Measurements from ENCODE around the gene URB2.

The URB2 gene

DNA sequence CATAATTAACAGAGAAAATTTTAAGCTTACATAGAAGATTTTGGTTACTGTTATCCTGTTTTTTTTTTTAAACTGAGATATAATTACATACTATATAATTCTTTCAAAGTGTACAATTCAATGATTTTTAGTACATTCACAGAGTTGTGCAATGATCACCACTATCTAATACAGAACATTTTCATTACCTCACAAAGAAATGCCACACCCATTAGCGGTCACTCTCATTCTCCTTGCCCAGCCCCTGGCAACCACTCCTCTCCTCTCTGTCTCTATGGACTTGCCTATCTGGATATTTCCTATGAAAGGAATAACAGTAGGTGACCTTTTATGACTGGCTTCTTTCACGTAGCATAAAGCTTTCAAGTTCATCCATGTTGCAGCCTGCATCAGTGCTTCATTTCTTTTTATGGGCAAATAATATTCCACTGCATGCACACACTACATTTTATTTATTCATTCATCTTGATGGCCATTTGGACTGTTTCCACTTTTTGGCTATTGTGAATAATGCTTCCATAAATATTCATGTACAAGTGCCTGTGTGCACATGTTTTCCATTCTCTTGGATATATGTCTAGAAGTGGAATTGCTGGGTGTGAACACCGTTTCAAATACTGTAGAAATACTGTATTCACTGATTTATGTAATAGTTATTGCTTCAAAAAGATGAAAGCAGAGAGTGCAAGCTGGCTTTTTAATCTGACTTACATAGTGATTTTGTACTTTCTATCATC lies 26.7 kb upstream of the URB2 start:
- TF ChIP-seq, protein P1, sequence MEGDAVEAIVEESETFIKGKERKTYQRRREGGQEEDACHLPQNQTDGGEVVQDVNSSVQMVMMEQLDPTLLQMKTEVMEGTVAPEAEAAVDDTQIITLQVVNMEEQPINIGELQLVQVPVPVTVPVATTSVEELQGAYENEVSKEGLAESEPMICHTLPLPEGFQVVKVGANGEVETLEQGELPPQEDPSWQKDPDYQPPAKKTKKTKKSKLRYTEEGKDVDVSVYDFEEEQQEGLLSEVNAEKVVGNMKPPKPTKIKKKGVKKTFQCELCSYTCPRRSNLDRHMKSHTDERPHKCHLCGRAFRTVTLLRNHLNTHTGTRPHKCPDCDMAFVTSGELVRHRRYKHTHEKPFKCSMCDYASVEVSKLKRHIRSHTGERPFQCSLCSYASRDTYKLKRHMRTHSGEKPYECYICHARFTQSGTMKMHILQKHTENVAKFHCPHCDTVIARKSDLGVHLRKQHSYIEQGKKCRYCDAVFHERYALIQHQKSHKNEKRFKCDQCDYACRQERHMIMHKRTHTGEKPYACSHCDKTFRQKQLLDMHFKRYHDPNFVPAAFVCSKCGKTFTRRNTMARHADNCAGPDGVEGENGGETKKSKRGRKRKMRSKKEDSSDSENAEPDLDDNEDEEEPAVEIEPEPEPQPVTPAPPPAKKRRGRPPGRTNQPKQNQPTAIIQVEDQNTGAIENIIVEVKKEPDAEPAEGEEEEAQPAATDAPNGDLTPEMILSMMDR (IDR thresholded peaks at IDR 0.05; ENCODE audit: control insufficient read depth, extremely low read depth, insufficient read depth) = no peak
- H3K4me3 ChIP-seq (ENCODE audit: low read depth, low read length) = no peak overlapping the region
- DNase-seq (ENCODE audit: low read depth) = no peak

DNA sequence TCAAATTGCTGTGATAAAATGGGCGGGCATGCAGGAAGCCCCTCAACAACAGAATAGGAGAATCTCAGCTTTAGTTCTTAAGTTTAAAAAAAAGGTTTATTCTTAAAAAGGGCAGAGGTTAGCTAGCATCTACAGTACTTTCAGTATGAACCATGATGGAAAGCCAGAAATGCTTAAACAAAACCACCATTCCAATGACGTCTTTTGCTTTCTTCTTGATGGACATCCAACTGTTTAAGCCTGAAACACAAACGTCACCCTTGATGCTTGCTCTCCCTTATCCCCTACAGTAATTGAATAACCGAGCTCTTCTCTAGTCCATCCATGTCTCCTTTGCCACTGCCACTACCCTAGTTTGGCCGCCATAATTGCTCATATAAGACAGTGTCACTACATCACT lies 25.8 kb upstream of the URB2 start:
- no peak overlapping the region for H3K4me3 ChIP-seq (ENCODE audit: low read depth, low read length)
- TF ChIP-seq, protein P1 (IDR thresholded peaks at IDR 0.05; ENCODE audit: control insufficient read depth, extremely low read depth, insufficient read depth) = no peak
- no peak for DNase-seq (ENCODE audit: low read depth)

DNA sequence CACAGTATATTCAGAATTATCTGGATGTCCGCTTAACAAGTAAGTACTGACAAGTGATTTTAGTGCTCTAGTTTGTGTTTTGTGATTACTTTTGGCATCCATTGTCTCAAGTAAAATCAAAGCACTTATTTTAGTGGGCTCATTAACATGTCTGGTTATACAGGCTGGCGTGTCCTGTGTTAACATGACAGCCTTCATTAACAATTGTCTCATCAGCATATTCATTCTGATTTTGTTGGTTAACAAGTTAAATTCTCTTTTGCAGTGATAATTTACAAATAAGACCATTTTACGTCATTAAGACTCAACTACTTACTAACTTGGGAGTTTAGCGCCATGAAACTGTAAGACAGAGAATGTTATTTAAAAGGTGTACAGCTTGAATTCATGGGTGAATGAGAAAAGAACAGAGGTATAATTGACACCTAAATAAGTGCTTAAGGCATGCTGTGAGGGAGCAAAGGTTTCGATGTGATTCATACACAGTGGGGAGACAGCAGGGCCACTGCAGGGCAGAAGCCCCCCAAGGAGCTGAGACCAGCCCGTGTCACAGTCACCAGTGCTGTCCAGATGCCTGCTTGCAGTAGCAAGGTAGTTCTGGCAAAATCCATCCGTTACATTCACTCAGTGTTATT lies 22.6 kb upstream of the URB2 start:
- no peak for DNase-seq (ENCODE audit: low read depth)
- no peak overlapping the region for H3K4me3 ChIP-seq (ENCODE audit: low read depth, low read length)
- TF ChIP-seq, protein P1 (IDR thresholded peaks at IDR 0.05; ENCODE audit: control insufficient read depth, extremely low read depth, insufficient read depth) = no peak

DNA sequence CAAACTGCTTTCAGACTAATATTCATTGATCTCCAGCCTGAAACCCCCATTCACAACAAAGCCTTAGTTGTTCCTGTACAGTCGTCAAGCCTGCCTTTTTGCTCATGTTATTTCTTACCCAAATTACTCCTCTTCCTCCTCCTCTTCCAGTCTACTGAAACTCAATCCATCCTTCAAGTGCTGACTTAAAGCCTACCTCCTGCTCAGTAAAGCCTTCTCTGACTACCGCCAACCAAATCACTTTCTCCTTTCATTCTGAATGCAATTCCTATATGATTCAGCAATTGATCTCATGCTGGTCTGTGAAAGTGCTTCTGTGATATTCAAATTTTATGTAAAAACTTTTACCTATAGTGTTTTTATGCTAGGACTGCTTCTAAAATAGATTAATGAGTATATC lies 18.7 kb upstream of the URB2 start:
- TF ChIP-seq, protein P1 (IDR thresholded peaks at IDR 0.05; ENCODE audit: control insufficient read depth, extremely low read depth, insufficient read depth) = no peak
- H3K4me3 ChIP-seq (ENCODE audit: low read depth, low read length) = no peak overlapping the region
- DNase-seq (ENCODE audit: low read depth) = no peak

DNA sequence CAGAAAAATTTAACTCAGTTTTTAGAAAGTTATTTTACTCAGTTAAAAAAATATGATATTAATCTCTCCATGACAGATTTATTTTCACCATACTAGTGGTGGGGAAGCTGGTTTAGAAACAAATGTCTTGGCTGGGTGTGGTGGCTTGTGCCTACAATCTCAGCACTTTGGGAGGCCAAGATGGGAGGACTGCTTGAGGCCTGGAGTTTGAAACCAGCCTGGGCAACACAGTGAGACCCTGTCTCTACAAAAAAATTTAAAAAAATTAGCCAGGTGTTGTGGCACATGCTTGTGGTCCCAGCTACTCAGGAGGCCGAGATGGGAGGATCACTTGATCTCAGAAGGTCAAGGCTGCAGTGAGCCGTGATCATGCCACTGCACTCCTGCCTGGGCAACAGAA lies 17.5 kb upstream of the URB2 start:
- H3K4me3 ChIP-seq (ENCODE audit: low read depth, low read length) = no peak overlapping the region
- no peak for DNase-seq (ENCODE audit: low read depth)
- TF ChIP-seq, protein P1 (IDR thresholded peaks at IDR 0.05; ENCODE audit: control insufficient read depth, extremely low read depth, insufficient read depth) = no peak

DNA sequence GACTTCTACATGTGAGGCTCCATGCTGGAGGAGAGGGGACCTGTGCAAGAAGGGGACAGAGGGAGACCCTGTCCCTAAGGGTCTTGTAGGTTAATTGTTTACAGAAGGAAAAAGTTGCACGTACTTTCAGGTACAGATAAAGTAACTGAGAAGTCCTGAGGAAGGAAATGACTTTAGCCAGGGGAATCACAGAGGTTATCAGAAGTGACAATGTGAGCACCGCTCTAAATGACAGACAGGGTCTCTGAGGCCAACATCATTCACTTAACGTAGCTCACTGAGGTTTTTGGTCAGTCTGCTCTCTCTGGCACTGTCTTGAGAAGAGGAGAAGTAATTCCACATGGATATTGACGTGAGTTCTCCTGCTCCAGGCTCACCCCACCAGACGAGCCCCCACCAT lies 12.1 kb upstream of the URB2 start:
- no peak overlapping the region for H3K4me3 ChIP-seq (ENCODE audit: low read depth, low read length)
- TF ChIP-seq, protein P1 (IDR thresholded peaks at IDR 0.05; ENCODE audit: control insufficient read depth, extremely low read depth, insufficient read depth) = no peak
- DNase-seq (ENCODE audit: low read depth) = no peak
